GM19438 (cell line): ENCODE data around the gene FAM193B.

Experiments
- ATAC-seq: cut with Tn5 transposase; IDR thresholded peaks from one replicate; pipeline ENCODE4 v1.9.1; 2021; ENCODE audit warnings: low read depth; ENCODE audit not compliant: unreplicated experiment

Gene FAM193B

DNA sequence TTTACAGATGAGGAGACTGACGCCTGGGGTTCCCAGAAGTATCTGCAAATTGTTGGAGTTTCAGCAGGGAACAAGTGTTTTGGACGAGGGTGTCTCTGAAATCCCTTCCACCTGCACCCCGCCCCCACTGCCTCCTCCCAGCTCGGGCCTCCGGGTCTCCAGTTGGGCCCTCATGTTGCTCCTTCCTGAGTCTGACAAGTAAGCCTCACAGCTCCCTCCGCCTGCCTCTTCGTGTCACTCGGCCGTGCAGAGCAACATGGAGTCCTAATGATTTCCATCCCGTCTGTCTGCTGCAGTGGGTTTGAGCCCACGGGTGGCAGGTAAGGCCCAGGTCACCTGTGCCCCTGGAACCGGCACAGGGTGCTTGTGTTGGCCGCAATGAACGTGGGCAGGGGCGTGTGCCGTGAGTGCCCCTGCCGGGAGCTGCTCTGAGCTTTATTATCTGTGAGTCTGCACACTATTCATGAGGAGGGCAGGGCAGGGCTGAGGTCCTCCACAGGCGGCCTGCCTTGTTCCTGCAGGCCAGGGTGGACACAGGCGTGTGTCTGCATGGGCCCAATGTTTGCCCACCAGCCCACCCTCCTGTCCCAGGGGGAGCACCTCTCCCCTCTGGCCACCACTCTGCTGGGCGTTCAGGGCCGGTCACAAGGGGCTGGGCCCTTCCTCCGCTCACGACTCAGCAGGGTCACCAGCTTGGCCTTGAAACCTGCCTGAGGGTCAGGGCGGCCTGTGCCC, 50.8 kb downstream of the FAM193B start:
- ATAC-seq: no peak

DNA sequence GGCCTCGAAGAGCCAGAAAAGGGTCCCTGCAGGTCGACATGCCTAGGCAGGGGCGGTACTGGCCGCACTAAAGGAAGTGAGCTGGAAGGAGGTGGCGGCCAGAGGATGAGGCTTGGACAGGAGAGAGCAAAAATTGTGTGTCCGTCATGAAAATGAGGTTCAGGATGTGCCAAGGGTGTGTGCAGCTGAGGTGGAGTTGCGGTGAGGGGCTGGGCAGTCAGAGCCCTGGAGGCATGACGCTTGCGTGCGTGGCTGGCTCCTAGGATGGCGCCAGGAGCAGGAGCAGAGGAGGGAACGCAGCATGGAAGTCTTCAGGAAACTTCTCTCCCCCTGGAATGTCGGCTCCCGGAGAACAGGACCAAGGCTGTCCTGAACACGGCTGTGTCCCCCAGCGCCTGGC, 51.5 kb downstream of the FAM193B start:
- ATAC-seq: no peak

DNA sequence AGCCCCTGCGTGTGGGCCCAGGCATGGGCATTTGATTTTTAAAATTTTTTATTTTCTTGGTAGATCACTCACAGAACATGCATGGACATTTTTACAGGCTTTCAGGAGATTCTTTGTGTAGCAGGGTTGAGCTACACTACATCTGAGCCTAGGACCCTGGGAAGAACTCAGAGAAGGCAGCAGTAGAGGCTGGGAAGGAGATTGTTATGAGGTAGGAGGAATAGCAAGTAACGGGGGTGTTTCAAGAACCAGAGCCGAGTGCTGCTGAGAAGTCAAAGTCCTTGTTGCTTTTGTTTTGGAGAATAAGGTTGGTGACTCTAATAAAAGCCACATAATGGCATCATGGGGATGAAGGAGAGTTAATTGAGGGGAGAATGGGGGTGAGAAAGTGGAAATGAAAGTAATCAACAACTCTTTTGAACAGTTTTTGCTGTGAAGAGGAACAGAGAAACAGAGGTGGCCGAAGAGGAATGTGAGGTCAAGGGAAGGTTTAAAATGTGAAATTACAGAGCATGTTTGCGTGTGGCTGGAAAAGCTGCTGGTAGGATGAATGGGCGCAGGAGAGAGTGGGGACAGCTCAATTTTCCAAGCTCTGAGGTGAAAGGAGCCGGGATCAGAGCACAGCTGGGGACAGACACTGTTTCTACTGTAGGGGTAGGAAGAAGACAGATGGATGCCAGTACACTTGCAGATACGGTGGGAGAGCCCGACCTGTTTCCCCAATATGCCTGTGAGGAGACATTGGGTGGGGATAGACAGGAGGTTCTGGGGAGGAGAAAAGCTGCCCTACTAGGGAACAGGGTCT, 52.3 kb downstream of the FAM193B start:
- ATAC-seq: no peak

DNA sequence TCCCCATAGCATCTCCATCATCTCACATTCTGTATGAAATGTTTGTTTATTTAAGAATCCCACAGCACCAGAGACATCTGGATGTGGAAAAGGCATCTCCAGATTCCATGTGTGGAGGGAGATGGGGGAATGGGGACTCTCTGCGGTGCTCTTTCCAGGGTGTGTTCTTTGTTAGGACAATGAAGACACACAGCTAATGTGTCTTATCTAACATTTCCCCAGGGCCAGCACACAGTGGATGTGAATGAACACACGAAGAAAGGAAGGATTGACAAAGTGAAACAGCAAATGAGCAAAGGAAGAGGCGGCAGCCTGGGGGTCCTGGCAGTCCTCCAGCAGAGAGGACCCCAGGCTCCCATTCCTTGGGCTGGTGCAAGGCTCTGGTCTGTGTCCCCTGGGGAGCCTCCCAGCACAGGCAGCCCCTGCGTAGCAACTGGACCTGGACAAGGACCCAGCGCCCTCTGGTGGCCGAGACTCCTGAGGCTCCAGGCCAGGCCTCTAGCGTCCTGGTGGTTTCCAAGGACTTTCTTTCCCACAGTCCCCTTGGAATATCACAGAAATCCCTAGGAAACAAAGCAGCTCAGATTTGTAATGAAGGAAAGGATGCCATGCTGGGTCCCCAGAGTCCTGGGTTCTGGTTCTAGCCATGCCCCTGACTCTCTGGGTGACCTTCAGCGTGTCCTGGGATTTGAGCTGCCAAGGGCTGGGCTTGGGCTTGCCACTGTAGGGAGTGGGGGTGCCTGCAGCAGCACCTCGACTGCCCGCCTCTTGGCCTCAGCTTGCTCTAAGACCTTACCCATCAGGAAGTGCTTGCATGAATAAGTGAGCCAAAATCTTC, 53.5 kb downstream of the FAM193B start:
- no peak for ATAC-seq

DNA sequence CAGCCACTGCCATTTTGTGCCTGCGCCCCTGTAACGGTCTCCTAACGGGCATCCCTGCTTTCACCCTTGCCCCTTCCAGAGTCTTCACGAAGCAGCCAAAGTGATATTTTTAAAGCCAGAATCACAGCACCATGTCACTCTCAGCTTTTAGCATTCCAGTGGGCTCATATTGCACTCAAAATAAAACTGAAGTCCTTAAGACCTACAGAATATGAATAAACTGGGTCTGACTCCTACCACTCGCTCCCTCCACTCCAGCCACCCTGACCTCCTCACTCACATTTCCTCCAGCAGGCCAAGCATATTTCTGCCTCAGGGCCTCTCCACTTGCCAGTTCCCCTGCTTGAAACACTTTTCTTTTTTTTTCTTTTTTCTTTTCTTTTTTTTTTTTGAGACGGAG, 54.5 kb downstream of the FAM193B start:
- ATAC-seq: no peak

DNA sequence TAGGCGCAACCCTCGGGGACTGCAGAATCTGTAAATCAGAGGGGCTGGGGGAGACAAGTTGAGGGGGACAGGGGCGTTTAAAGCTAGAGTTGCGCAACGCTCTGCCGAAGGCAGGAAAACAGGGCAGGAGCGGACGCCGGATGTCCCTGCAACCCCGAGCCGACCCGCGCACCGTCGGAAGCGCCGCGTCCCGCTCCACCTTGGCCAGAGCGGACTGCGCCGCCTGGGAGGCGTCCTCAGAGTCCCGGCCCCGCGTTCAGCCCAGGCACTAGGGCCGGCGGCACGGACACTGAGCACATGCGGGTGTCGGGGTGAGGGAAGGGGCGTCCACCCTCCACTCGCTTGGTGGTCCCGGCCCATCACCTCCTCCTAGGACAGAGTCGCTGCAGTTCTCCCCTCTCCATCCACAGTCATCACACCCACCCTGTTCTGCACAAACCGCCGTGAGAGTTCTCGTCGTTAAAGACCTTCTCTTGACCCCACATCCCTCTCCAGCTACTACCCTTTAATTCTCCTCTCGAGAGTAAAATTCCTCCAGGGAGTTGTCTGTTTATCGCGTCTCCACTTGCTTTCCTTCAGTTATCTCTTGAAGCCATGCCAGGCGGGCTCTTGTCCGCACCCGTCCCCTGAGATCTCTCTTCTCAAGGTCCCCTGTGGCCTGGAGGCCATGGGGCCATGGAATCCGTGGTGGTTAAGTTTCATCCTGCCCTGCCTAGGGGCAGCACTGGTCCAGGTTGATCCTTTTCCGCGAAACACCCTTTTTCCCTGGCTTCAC, 56.2 kb downstream of the FAM193B start:
- ATAC-seq: no peak

DNA sequence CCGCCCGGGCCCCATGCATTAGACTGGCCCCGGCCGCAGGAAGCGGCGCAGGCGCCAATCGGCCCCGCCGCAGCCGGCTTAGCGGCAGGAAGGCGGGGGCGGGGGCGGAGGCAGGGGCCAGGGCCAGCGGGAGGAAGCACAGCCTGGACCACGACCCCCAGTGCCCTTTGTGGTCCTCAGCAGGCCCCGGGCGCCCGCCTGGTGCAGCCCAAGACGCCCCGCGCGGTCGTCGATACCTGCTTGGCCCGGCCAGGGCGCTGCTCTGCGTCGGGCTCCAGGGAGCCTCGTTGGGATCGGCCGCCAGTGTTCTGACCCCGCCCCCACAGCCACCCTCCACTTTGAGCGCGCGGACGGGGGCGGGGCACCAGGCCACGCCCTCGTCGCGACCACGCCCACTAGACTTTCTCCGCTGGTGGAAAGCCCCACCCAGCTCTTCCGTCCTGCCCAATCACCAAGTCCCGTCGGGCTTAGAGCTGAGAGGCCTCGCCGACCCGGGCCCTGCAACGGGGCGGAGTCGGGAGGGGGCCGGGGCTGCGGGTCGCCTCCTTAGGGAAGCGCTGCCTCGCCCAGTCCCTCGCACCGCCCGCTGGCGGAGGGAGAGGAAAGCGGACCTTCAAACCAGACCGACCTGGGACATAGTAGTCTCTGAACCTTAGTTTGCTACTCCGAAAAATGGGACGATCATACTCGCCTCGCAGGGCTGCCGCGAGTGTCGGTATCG, 56.9 kb downstream of the FAM193B start, which contains the start of gene PDLIM7:
Gene PDLIM7 (minus strand): TSS at position 313 of the 721 bp plus-strand sequence. CDS start 1,092 bp downstream, outside the sequence.
- peak; percentile 68 for ATAC-seq

DNA sequence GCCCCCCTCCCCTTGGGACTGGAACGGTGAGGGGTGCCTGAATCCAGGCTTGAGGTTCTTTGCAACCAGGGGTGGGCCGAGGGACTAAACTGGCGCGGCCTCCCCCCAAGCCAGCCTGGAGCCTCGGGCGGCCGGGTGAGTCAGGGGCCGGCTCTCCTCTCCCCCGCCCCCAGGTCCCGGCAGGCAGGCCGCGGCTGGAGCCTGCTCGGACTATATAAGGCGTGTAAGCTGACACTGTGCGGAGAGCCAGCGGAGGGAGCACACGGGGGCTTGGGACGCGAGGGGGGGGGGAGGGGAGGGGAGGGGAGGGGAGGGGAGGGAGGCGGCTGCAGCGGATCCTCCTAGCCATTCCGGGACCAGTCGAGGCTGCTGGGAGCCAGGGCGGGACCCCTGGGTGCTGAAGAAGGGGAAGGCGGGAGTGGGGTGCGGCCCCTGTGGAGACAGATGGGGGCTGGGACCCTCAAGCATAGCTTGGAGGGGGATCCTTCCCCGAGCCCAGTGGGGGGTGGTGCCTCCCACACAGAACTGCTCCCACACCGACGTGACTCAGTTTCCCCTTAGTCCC, 57.6 kb downstream of the FAM193B start:
- ATAC-seq: no peak

DNA sequence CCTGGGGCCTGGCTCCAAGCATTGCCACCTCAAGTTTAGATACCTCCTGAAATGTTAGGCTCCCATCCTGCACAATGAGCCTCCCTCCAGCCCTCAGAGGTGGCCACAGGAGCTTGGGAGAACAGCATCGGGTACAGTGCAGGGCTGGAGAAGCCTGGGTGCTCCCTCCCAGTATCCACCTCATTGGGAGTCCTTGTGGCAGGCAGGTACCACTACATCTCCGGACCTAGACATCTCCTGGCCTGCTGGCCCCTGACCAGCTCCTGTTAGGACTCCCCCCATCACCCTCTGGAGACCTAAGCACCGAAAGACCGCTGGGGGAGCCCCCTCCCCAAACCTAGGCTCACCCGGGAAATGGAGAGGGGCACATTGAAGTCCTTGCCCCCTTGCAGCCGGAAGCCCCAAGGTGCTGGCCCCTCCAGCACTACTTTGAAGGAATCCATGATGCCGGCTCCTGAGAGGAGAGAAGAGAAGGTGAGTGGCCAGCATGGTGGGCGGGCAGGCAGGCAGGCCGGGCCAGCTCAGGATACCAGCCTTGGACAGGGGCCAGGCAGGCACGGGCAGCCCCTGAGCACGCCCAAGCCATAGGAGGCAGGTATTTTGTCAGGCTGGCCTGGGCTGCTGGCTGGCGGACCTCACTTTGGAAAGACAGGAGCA, 58.2 kb downstream of the FAM193B start:
- no peak for ATAC-seq

DNA sequence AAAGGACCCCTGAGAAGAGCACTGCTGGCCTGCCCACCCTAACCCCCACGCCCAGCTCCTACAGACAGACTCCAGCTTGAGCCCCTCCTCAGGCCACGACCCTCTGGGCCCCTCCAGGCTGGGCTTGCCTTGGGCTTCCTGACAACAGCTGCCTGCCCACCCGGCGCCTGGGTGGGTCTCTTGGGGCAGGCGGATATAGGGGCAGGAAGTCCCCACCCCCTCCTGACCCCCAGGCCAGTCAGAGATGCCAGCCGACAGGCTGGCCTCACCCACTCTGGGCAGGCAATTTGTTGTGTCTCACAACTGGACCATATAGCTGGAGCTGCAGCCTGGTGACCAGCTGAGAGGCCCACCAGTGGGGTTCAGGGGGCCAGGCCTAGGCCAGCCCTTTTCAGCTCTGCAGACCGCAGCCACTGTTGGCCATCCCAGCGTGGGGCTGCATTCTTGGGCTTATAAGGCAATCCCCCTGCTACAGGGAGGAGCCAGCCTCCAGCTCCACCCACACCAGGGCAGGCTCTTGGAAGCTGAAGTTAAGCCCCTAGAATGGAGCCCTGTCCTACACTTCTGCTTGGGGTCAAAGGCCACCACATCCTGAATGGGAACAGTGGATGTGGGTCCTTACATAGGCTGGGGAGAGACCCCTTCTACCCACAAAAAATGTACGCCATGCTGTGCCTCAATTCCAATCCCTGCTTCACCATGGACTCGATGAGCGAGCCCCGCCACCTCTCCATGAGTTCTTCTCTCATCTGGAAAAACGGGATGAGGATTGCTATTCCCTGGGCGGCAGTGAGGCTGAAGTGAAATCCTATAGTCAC, 58.9 kb downstream of the FAM193B start:
- no peak for ATAC-seq

DNA sequence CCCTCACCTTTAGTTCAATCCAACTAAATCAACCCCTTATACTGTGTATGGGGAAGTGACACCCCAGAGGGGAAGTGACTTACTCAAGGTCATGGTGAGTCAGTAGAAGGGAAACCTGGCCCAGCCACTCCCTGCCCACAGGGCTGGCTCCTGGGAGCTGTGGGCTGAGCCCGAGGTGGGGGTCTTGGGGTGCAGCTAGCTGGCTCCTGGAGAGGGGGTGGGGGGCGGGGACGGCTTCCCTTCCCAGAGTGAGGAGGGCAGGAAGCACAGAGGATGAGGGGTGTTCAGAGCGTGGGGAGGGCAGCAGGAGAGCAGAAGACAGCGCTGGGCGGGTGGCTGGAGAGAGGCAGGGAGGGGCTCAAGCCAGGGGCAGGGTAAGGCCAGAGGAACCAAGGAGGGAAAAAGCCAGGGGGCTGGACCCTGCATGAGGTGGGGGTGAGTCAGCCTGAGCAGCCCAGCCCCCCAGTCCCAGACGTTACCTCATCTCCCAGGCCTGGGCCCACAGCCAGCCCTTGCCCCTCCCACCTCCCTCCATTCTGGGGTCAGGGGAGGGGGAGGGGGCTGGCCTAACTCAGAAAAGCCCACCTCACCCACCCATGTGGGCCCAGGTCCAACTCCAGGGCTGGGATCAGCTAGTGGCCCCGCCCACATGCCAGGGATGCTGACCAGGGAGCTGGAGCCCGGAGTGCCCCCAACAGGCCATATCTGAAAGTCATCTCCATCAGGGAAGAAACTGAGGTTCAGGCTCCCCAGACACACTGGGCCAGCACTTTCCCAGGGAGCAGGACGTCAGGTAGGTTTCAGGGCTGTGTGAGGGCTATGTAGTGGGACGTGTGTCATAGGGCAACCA, 59.8 kb downstream of the FAM193B start:
- no peak for ATAC-seq

DNA sequence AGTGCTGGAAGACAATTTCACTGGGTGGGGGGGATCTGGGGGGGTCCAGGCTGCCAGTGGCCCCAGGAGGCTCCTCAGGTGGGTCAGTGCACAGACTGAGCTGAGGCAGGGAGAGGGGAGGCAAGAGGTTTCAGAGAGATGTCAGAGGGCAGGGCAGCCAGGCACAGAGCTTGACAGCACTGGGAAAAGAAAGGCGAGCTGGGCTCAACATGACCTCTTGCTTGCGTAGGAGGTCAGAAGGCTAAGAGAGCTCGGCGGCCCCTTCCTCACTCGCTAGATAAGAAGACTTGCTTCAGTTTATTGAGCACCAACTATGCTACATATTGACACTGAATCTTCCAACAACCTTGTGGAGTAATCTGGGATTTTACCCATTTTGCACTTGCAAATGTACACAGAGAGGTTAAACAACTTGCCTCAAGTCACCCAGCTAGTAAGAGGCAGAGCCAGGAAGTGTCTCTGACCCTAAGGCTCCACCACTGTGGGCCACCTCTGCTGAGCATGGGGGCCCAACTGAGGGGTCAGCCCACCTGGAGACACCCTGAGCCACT, 60.5 kb downstream of the FAM193B start:
- ATAC-seq: no peak

DNA sequence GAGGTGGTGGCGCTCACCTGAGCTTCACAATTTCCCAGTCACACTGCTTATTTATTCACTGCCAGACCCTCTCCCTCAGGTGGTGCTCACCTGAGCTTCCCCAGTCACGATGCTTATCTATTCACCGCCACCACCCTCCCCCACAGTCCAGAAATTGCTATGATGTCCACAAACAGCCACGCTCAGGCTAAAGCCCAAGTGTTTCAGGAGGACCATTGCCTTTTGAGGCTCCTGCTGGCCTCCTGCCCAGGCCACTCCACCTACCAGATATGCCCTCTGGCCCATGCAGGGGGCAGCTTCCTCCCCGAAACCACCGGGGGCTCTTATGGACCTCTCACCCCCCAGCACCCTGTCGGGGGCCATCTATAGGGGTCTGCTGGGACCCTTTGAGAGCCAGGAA, 61.5 kb downstream of the FAM193B start:
- ATAC-seq: no peak

DNA sequence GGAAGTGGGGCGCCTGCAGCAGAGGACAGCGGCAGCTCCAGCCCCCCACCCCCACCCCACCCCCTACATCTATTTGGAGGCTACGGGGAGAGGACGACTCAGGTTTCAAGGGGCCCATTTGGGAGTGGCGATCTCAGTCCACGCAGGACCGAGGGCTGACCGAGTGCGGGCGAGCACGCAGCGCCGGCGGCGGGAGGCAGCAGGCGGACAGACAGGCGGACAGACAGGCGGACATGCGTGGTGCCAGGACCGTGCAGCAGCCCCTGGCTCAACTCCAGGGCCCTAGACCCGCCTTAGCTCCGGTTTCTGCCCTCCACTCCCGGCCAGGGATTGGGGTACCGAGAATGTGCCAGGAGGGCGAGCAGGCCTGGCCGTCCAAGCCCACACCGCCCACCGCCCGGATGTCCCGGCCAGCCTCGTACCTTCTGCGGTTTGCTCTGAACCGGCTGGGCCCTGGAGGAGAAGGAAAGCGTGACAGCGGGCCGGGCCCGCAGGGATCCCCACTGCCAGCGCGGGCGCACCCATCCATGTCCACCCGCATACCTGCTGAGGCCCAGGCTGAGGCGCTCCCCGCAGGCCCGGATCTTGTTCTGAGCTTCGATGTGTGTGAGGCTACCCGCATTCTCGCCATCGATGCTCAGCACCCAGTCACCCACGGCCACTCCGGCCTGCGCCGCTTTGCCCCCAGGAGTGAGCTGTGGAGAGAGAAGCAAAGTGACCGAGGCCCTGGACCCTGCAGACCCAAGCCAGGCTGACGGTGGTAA, 62.2 kb downstream of the FAM193B start:
- no peak for ATAC-seq

DNA sequence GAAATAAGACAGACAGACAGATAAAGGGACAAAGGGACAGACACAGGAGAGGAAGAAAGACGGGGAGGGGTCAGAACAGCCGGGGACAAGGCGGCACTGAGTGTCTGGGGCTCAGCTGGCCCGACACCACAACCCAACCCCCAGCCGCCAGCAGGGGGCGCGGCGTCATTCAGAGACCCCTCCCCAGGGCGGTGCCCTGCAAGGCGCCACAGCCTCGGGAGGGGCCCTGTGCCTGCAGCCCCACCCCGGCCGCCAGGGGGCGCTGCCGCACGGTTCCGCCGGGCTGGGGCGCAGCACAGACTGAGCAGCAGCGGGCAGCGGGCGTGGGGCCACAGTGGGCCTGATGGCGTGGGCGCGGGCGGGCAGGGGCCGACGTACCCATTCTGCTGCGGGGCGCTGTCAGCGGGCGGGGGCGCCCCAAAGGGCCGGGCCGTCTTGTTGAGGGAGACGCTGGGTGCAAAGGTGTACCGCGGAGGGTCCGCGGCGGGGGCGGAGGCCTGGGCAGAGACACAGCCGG, 62.9 kb downstream of the FAM193B start:
- ATAC-seq: no peak

DNA sequence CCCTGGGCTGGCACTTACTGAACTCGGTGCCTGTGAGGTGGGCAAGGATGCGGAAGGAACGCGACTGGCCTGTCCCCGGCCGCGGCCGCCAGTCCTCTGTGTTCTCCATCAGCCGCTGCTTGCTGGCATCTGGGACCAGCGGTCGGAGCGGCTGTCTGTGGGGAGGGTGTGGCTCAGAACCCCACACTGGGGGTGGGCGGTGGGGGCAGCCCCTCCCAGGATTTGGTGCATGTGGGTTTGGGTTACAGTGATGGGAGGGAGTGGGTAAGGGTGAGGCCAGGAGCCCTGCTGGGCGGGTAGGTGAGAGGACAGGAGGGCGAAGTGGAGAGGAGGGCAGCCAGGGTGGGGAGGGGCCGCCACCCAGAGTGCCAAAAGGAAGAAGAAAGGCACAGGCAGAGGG, 63.4 kb downstream of the FAM193B start:
- no peak for ATAC-seq
